HT1080 (cell line): ENCODE results near the gene TRPC3. TPM values are rescaled to one million over a fixed set of nuclear protein-coding genes. Genes with fewer than 3 reads are reported as not detected.

Source experiments
- DNase-seq: peaks from one replicate; pipeline ENCODE4 v3.0.0-alpha.2; 2015; ENCODE audit warnings: low read depth
- total RNA-seq: library from RNA; depleted of rRNA; stranded (reverse); fragments of >200 nt; shearing (Covaris generic); gene quantifications from 2 replicates; pipeline ENCODE4 v1.2.3, GENCODE V29; 2014; rRNA removed

TRPC3 gene
- total RNA-seq, 1 experiment from 2014 or later, result 1.5 TPM

DNA sequence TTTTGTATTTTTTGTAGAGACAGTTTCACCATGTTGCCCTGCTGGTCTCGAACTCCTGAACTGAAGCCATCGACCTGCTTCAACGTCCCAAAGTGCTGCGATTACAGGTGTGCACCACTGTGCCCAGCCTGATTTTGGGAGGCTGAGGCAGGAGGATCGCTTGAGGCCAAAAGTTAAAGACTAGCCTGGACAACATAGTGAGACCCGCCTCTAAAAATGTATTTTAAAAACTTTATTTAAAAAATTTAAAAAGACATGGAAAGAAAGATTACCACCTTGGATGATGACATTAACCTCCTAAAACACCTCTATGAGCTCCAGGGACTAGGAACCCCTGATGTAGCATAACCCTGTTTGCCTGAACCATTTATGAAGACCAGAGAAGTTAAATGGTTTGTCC lies 75.8 kb downstream of the TRPC3 start:
- DNase-seq, result no peak

DNA sequence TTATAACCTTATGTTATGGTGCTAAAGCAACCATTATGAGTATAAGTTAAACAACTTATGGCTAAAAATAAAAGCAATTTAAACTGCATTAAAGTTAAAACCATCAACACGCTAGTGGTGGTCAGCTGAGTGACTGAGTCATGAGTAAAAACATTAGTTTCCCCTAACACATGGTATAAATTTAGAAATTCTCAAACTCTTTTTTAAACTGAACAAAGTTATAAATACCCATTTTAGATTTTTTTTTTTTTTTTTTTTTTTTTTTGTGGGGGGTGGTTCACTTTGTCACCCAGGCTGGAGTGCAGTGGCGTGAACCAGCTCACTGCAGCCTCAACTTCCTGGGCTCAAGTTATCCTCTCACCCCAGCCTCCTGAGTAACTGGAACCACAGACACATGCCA lies 76.2 kb downstream of the TRPC3 start:
- no peak for DNase-seq

DNA sequence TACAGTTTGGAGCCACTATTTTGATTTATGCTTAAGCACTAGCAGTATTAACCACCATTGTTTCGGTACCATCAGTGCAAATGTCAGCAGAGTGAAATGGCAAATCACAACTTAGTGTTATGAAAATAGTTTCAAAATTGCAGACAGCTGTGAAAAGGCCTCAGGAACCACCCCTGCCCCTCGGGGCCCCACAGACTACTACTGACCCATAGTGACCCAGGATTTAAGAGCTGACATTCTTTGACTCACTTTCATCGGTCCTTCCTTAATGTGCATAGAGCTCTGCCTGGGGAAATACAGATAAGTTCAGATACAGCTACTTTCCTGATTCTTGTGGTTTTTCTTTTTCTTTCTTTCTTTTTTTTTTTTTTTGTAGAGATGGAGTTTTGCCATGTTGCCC lies 78.3 kb downstream of the TRPC3 start:
- DNase-seq, result no peak

DNA sequence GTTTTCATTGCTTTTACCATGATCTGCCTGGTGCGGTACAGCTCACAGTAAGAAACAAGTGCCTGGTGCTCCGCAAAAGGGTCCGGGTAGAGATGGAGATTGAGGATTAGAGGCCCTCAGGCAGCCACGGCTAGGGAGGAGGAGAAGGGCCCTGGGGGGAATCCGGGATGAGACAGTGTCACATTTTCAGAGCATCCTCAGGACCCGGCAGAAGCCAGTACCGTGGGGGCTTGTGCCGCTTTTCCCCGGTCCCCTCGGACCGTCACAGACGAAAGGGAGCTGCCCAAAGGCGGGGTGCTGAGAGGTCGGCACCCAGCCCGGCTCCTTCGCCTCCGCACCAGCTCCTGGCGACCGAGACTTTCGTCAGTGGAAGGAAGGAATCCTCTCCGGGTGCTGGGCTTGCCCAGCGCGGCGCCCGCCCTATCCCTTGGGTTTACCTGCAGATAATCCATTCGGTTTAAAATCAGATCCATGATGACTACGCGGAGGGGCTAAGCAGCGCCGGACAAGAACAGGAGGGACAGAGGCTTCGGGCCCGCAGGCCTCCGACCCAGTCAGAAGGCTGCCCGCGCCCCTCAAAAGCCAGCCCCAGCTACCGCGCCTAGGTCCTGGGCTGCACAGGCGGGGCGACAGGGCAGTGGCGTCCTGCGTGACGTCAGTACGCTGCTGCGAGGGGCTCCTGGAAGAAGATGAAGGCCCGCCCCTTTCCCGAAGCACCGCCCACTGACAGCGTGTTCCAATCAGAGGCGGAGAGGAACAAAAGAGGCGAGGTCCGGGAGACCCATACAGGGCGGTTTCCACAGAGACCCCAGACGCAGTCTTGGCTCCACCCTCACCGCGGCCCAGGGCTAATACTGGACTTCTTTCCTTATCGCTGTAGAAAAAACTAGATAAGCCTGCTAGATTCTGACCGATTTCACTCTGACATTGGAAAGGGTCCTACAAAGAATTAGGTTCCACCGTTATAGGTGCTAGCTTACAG lies 81.7 kb downstream of the TRPC3 start, which contains the start of gene BBS7:
Gene BBS7, minus strand, starts transcription at position 634 of the 982 bp plus-strand sequence. Its CDS starts 161 bp downstream, at position 473.
- DNase-seq, result peak; percentile 98

DNA sequence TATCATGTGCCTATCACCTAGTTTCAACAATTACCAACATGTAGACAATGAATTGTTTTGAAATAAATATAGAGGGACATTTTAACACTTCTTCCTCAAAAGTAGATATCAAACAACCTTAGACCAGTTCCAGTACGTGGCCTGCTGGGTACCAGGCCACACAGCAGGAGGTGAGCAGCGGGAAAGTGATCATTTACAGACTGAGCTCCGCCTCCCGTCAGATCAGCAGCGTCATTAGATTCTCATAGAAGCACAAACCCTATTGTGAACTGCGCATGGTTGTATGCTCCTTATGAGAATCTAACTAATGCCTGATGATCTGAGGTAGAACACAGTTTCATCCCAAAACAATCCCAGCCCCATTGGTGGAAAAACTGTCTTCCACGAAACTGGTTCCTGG lies 88.1 kb downstream of the TRPC3 start:
- no peak for DNase-seq

DNA sequence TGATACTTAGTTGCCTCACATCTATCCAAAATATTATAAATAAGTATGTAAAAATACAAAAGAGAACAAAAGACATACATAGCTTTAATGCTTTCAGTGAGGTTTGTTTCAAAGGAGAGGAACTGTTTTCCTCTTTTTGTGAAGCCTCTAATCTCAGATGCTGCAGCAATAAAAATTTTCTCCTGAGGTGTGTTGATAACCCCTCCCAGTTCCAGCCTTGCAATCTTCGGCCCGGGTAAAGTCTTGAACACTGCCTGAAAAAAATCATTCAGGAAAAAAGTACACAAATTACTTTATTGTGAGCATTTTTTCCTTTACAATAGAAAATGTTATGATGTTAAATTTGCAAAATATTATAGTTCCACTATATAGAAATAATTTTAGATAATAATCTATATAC lies 90.4 kb downstream of the TRPC3 start:
- no peak for DNase-seq

DNA sequence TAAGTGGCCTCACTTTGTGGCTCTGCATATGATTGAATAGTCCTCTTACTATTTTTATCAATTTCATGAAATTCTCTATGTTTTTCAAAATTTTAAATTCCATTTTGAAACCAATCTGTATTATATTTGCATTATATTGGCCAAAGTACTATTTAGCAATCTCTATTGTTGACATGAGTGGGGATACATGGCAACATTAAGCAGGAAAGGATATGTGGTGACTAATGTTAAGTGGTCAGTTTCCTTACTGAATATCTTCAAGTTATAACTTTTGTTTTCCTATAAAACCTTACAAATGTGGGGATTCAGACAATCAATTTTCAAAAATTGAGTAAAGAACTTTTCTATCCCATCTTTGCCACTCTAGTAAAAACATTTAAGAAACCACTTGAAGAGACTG lies 91.7 kb downstream of the TRPC3 start:
- no peak for DNase-seq

DNA sequence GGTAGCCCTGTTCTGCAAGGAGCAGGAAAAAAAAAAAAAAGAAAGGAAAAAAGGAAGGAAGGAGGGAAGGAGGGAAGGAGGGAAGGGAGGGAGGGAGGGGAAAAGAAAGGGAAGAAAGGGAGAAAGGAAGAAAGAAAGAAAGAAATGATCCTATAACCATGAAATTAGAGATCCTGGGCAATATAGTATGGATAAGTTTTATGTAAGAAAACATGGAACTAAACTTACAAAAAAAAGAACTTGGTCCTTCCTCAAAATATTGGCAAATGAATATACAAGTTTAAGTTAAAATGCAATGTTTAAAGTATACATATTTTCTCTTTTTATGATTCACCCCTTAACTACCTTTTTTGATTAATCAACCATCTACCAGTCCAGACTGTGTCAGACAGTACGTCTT lies 100.5 kb downstream of the TRPC3 start:
- DNase-seq, result no peak

DNA sequence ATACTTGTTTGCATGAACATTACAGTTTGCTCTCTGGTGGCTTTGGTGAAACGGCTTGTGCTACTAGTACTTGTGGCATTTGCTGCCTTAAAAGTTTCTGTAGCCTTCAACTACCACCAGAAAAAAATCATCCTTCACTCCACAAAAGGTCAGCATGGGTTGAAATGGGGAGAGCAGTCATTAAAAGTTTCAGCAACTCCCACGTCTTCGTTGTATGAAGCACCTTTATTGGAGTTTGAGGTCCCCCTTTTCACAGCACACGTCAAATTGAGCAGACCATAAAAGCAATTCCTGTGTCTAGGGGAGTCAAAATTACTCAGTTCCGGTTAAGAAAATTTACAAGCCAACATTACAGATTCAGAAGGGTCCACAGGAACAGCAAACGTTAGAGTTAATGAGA lies 105.2 kb downstream of the TRPC3 start:
- no peak for DNase-seq

DNA sequence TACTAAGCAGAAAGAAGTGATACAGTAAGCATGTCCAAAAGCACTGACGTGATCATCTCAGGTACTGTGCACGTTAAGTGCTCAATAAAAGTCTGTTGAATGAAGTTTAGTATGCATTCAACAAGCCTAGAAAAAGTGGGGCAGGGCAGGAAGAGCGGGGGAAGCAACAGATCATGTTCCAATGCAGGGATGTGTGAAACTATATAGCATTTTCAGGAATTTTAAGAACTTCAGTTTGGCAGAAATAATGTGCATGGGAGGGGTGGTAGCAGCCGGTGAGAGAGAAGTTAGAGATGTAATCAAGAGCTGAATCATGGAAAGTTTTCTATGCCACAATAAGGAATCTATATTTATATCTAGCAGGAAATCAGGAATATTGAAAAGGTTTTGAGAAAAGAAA lies 109.0 kb downstream of the TRPC3 start:
- DNase-seq, result no peak

DNA sequence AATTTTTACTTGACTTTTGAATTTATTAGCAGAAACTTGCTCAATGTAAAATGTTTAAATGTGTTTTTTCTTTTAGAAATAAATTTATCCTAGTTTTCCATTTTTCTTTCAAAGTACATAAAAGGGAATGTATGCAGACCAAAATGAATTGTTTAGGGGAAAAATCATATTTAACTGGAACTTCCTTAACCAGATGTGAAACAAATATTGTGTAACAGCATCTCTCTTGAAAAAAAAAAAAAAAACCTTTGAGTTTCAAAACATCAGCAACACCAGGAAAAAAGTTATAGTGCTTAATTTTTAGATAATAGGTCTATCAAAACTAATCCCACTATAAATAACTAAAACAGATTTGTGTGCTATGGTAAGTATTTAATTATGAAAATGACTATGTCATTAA lies 113.7 kb downstream of the TRPC3 start:
- DNase-seq, result no peak

DNA sequence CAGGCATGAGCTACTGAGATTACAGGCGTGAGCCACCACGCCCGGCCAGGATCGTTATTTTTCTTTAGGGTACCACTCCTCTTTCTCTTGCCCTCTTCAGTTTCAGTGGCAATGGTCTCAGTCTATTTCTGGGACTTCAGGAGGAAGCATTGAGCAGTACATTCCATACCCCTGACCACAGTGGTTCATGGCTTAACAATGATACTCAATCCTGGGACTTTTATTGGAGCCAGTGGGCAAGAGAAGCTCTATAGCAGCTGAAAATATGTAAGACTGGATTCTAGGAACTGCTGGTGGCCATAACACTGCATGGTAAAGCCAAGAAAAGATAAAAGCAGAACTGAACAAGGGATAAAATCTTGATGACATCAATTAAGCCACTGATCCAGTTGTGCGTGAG lies 122.3 kb downstream of the TRPC3 start:
- no peak for DNase-seq

Other genes with a start within 250 kb of the TRPC3 start
- not detected in 2 replicates for gene SMIM43, start 186.9 kb downstream of the TRPC3 start, total RNA-seq
- 56.8 and 64.4 TPM in 2 replicates for gene EXOSC9, start 150.7 kb downstream of the TRPC3 start, total RNA-seq
- gene CCNA2, start 128.2 kb downstream of the TRPC3 start, total RNA-seq, result 175 and 190 TPM in 2 replicates
- 11.0 and 13.4 TPM in 2 replicates for gene BBS7, start 81.6 kb downstream of the TRPC3 start, total RNA-seq
- 12.1 and 13.0 TPM in 2 replicates for gene BLTP1, start 200.3 kb upstream of the TRPC3 start, total RNA-seq